ENCODE results near the gene OVAAL.
A peak's percentile ranks its signal among the peaks of the same experiment; 100 is the strongest.

DNA sequence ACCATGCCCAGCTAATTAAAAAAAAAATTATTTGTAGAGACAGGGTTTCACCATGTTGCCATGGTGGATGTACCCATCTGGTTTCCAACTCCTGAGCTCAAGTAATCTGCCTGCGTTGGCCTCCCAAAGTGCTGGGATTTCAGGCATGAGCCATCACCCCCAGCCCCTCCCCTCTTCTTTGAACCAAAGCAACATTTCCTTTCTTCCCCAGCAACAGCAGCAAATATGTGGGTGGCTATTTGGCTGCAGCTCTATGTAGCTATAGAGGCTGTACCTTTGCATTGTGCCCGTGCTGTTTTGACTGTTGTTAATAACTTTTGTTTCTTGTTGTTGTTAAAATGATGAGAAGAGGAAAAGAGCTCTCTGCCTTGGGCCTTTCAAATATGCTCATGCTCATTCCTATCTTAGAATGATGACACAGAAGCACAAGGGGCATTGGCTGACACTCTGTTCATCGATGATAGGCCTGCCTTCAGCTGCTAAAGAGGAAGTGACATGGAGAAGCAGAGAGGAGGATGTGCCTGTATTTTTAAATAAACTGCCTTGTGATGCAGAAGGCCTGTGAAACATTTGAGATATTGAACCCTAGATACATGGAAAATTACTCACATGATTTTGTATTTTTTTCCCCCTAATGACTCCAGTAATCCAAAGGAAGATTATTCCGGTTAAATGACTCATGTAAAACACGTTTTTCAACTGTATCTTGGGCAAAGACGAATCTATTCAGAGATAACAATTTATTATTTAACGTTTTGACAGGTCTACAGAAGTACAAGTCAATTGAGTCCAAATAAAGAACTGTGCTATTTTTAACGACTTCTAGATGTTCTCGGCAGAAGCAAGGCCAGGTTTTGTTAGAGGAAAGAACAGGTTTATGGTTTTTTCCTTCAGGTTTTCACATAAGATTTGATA, 52.5 kb downstream of the OVAAL start:
- peak; percentile 37 for TF ChIP-seq POLR2A (IDR thresholded peaks at IDR 0.05; ENCODE audit: low read length)
- no peak for TF ChIP-seq GATA1 (IDR thresholded peaks at IDR 0.05; ENCODE audit: low read depth, low read length)

All from erythroblast (primary cell).